Measurements from ENCODE around the gene PRPF38B.

DNA sequence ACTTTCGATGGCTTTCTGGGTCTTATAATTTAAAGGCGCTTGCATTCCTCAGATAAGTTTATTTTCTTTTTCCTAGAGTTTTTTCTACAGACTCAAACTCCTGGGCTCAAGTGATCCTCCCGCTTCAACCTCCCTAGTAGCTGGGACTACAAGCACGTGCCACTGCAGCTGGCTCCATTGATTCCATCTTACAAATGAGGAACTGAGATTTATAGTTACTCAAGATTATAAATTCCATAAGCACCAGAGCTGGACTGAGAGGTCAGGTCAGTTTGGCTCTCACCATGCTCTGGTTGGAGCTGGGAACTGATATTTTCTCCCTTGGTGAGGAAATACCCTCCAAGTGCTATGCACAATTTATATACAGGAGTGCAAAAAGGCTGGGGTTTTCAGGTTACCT lies 13.4 kb upstream of the PRPF38B start:
- TF ChIP-seq, protein P1, sequence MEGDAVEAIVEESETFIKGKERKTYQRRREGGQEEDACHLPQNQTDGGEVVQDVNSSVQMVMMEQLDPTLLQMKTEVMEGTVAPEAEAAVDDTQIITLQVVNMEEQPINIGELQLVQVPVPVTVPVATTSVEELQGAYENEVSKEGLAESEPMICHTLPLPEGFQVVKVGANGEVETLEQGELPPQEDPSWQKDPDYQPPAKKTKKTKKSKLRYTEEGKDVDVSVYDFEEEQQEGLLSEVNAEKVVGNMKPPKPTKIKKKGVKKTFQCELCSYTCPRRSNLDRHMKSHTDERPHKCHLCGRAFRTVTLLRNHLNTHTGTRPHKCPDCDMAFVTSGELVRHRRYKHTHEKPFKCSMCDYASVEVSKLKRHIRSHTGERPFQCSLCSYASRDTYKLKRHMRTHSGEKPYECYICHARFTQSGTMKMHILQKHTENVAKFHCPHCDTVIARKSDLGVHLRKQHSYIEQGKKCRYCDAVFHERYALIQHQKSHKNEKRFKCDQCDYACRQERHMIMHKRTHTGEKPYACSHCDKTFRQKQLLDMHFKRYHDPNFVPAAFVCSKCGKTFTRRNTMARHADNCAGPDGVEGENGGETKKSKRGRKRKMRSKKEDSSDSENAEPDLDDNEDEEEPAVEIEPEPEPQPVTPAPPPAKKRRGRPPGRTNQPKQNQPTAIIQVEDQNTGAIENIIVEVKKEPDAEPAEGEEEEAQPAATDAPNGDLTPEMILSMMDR (optimal IDR thresholded peaks at IDR 0.05 in 1 of 3, IDR thresholded peaks at IDR 0.05 in 1 of 3, conservative IDR thresholded peaks at IDR 0.05 in 1 of 3; ENCODE audit: extremely low read depth in 1 of 3, insufficient read depth in 2 of 3, low read length in 3 of 3): no peak
- no peak for TF ChIP-seq EZH2 (IDR thresholded peaks at IDR 0.05; ENCODE audit: low read length)

Data from keratinocyte (primary cell).